Measurements from ENCODE around the gene EOMES. TPM values are rescaled to one million over a fixed set of nuclear protein-coding genes. Genes with fewer than 3 reads are reported as not detected.

EOMES gene
- total and polyA plus RNA-seq, 2 of the 8 experiments (the other 6 are each of a cell fraction or from before 2014, with no cell fraction given) = 0.09 to 0.47 TPM

DNA sequence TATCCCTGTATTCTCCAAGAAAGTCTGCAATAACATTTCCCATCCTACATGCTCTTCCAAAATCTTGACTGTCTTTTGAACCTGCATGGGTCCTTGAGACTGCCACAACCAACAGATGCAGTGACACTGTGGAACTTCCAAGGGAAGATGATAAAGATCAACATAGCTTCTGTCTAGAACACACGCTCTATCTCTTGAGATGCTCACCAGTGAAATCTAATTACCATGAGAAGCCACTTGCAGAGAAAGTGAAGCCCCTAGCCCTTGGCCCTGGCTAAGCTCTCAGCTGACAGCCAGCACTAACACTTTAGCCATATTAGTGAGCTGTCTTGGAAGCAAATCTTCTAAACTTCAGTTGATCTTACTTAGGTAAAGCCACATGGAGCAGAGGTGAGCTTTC, 36.6 kb downstream of the EOMES start:
- Histone ChIP-seq H3K18ac (ENCODE audit: extremely low read depth, low read length) (no peak overlapping the region), H3K14ac (ENCODE audit: insufficient read length) (no peak overlapping the region), H3K9me3 (ENCODE audit: insufficient read depth in 2 of 2, low read depth in 1 of 2, low read length in 1 of 2) (no peaks in the 10 kb centered on the region), H3K4me2 (ENCODE audit: insufficient read depth in 1 of 2, low read depth in 2 of 2, low read length in 2 of 2) (no peak overlapping the region), H2AFZ (ENCODE audit: low read length) (peak overlapping the region; percentile 33; the same call in 1 of the 2 replicates), H3K23me2 (ENCODE audit: low read depth, low read length) (no peaks in the 10 kb centered on the region), H2BK12ac (ENCODE audit: low read depth, low read length) (no peak overlapping the region), H2BK15ac (ENCODE audit: low read length) (no peak overlapping the region; the same call in 1 of the 2 replicates), H3K79me1 (ENCODE audit: low read depth, low read length) (no peaks in the 10 kb centered on the region), H3K9ac (replicated peaks in 1 of 4; ENCODE audit: extremely low read depth in 1 of 4, low read depth in 3 of 4, low read length in 3 of 4) (no peak overlapping the region), H4K20me1 (replicated peaks in 1 of 2; ENCODE audit: control insufficient read depth in 1 of 2, insufficient read depth in 2 of 2, low read length in 2 of 2) (no peaks in the 10 kb centered on the region), H3K4me1 (replicated peaks in 1 of 4; ENCODE audit: control insufficient read depth in 3 of 4, insufficient read depth in 4 of 4, low read length in 3 of 4) (peaks cover 0 to 7% (median 1%) of the 10 kb centered on the region in 4 experiments; a peak in 3 of 7 replicates), H3K27me3 (replicated peaks in 1 of 4; ENCODE audit: control insufficient read depth in 3 of 4, extremely low read depth in 1 of 4, insufficient read depth in 3 of 4, low read length in 3 of 4) (no peaks in the 10 kb centered on the region), H3K79me2 (ENCODE audit: control insufficient read depth in 1 of 2, insufficient read depth in 2 of 2, low read length in 2 of 2) (no peaks in the 10 kb centered on the region), H4K5ac (ENCODE audit: insufficient read length, low read depth, low read length) (no peak overlapping the region), H3K56ac (replicated peaks; ENCODE audit: insufficient read length, low read depth, low read length) (no peak overlapping the region), H2BK20ac (ENCODE audit: low read length) (no peak overlapping the region), H2AK5ac (ENCODE audit: low read depth, low read length) (no peak overlapping the region), H3K4me3 (ENCODE audit: extremely low read depth in 1 of 4, insufficient read depth in 2 of 4, low read depth in 3 of 4, low read length in 4 of 4) (no peak overlapping the region), H3K4ac (replicated peaks; ENCODE audit: insufficient read length, low read depth, low read length) (no peak overlapping the region), H2BK5ac (ENCODE audit: low read depth, low read length) (0 out of 2 replicates have a peak overlapping the region, but pooled peaks have one; percentile 47), H4K8ac (ENCODE audit: extremely low read depth, insufficient read depth, low read length) (no peak overlapping the region), H3K27ac (ENCODE audit: low read depth, low read length) (no peak overlapping the region), H3K23ac (ENCODE audit: insufficient read length) (no peak overlapping the region), H4K91ac (replicated peaks; ENCODE audit: insufficient read length, low read length) (no peak overlapping the region), H2BK120ac (replicated peaks; ENCODE audit: low read depth, low read length) (no peak overlapping the region), H3K36me3 (ENCODE audit: control insufficient read depth in 2 of 4, insufficient read depth in 4 of 4, low read length in 3 of 4) (no peaks in the 10 kb centered on the region)
- no peak for FAIRE-seq
- no peak for DNase-seq (ENCODE audit: low read depth in 1 of 2, low spot score in 2 of 2)
- 88% methylated on average over 1 of the region's 1 CpG; no CpG with 5 or more reads in 1 of the 2 experiments for WGBS, 2 experiments (ENCODE audit: extremely low coverage in 1 of 2, insufficient coverage in 1 of 2, insufficient read length in 1 of 2, insufficient replicate concordance in 2 of 2, low coverage in 1 of 2, low lambda C conversion rate in 2 of 2, missing lambda C conversion rate in 1 of 2)
- ChIA-PET CTCF (ENCODE audit: partially characterized antibody) (interaction anchor here (0.8 to 1.8 kb wide), 3 partner anchors 10 to 328 kb away, joined by 3 read pairs; no protein-coding TSS in a partner anchor), POLR2A (ENCODE audit: partially characterized antibody) (interaction anchor here (1.0 kb wide), 1 partner anchor 11 kb away, joined by 4 read pairs; no protein-coding TSS in a partner anchor)
- TF ChIP-seq, protein P1, sequence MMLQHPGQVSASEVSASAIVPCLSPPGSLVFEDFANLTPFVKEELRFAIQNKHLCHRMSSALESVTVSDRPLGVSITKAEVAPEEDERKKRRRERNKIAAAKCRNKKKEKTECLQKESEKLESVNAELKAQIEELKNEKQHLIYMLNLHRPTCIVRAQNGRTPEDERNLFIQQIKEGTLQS (IDR thresholded peaks at IDR 0.05; ENCODE audit: insufficient read depth, low read depth, low read length) = no peak
- TF ChIP-seq ASH2L (IDR thresholded peaks at IDR 0.05; ENCODE audit: low read length) = no peak
- TF ChIP-seq POLR2AphosphoS5 (IDR thresholded peaks at IDR 0.05; ENCODE audit: low read depth, low read length) = no peak

Measured in H1 (cell line).